HepG2 (cell line): ENCODE measurements around the gene INTS7. TPM values are rescaled to one million over a fixed set of nuclear protein-coding genes. Genes with fewer than 3 reads are reported as not detected.

Source experiments
- ARID5B ChIP-seq: IDR thresholded peaks from 2 replicates; pipeline ENCODE4 v1.4.0; 2020; ENCODE audit warnings: mild to moderate bottlenecking, missing genetic modification reagents
- BCL6 ChIP-seq: IDR thresholded peaks from 2 replicates; pipeline ENCODE4 v1.6.1; 2016; ENCODE audit warnings: missing genetic modification reagents, missing compliant biosample characterization
- CEBPB ChIP-seq: IDR thresholded peaks from 2 replicates; pipeline ENCODE4 v1.6.1; 2011; ENCODE audit warnings: low read depth, low read length, improper control_type of control experiment, borderline replicate concordance
- CREM ChIP-seq, 2 experiments: sonication (generic) in 1 of 2; formaldehyde crosslinking in 1 of 2; IDR thresholded peaks; 2 replicates each; pipeline versions ENCODE4 v1.4.0 to v1.6.1; 2016 to 2020; ENCODE audit warnings: antibody characterized with exemption in 1 of 2, mild to moderate bottlenecking in 1 of 2, missing genetic modification reagents in 1 of 2
- HDAC1 ChIP-seq: sonication (generic); formaldehyde crosslinking; IDR thresholded peaks from 2 replicates; pipeline ENCODE4 v1.5.1; 2020; ENCODE audit warnings: mild to moderate bottlenecking, missing genetic modification reagents
- HOXA3 ChIP-seq: sonication (generic); formaldehyde crosslinking; IDR thresholded peaks from 2 replicates; pipeline ENCODE4 v1.5.0; 2020; ENCODE audit warnings: missing genetic modification reagents
- MAF1 ChIP-seq: sonication (generic); formaldehyde crosslinking; IDR thresholded peaks from 2 replicates; pipeline ENCODE4 v1.5.0; 2020; ENCODE audit warnings: missing genetic modification reagents, borderline replicate concordance
- MIXL1 ChIP-seq: IDR thresholded peaks from 2 replicates; pipeline ENCODE4 v1.6.1; 2016
- NCOA2 ChIP-seq: sonication (generic); formaldehyde crosslinking; IDR thresholded peaks from 2 replicates; pipeline ENCODE4 v1.8.0; 2022; ENCODE audit warnings: inconsistent platforms
- NCOR1 ChIP-seq: fragments of 200-600 bp; sonication (generic); IDR thresholded peaks from 2 replicates; pipeline ENCODE4 v1.7.0; 2017; ENCODE audit warnings: antibody characterized with exemption, low read length, borderline replicate concordance
- NR2F1 ChIP-seq, 2 experiments: fragments of 450-650 bp in 1 of 2; formaldehyde crosslinking in 1 of 2; IDR thresholded peaks; 2 replicates each; pipeline versions ENCODE4 v1.5.0 to v1.6.1; 2016 to 2020; ENCODE audit warnings: mild to moderate bottlenecking in 1 of 2, missing compliant biosample characterization in 1 of 2, missing genetic modification reagents in 1 of 2, moderate library complexity in 1 of 2
- RXRB ChIP-seq: IDR thresholded peaks from 2 replicates; pipeline ENCODE4 v1.6.1; 2016; ENCODE audit warnings: borderline replicate concordance, missing genetic modification reagents, missing compliant biosample characterization
- SAP130 ChIP-seq: IDR thresholded peaks from 2 replicates; pipeline ENCODE4 v1.6.1; 2016; ENCODE audit warnings: low read depth
- SMAD3 ChIP-seq: sonication (generic); formaldehyde crosslinking; IDR thresholded peaks from 2 replicates; pipeline ENCODE4 v1.4.0; 2020; ENCODE audit warnings: missing genetic modification reagents
- SMYD3 ChIP-seq: sonication (generic); formaldehyde crosslinking; IDR thresholded peaks from 2 replicates; pipeline ENCODE4 v1.8.1; 2023; ENCODE audit warnings: mild to moderate bottlenecking, missing genetic modification reagents
- SOX5 ChIP-seq: IDR thresholded peaks from 2 replicates; pipeline ENCODE4 v1.6.1; 2016; ENCODE audit warnings: borderline replicate concordance
- TARDBP ChIP-seq: sonication (generic); formaldehyde crosslinking; IDR thresholded peaks from 2 replicates; pipeline ENCODE4 v1.8.0; 2022; ENCODE audit warnings: mild to moderate bottlenecking, missing genetic modification reagents
- TBP ChIP-seq: sonication (generic); formaldehyde crosslinking; IDR thresholded peaks from 2 replicates; pipeline ENCODE4 v1.5.0; 2020; ENCODE audit warnings: missing genetic modification reagents
- TFE3 ChIP-seq: IDR thresholded peaks from 2 replicates; pipeline ENCODE4 v1.6.1; 2016
- XBP1 ChIP-seq: sonication (generic); formaldehyde crosslinking; IDR thresholded peaks from 2 replicates; pipeline ENCODE4 v1.5.0; 2020; ENCODE audit warnings: missing genetic modification reagents
- ZNF264 ChIP-seq: sonication (generic); formaldehyde crosslinking; IDR thresholded peaks from 2 replicates; pipeline ENCODE4 v1.4.0; 2020; ENCODE audit warnings: missing genetic modification reagents
- ZNF431 ChIP-seq: sonication (generic); formaldehyde crosslinking; IDR thresholded peaks from 2 replicates; pipeline ENCODE4 v1.9.0; 2022; ENCODE audit warnings: missing genetic modification reagents, low read depth, mild to moderate bottlenecking, borderline replicate concordance
- ZZZ3 ChIP-seq: sonication (generic); formaldehyde crosslinking; IDR thresholded peaks from 2 replicates; pipeline ENCODE4 v1.4.0; 2020; ENCODE audit warnings: missing genetic modification reagents, mild to moderate bottlenecking, borderline replicate concordance
- polyA plus RNA-seq, 8 experiments: library from polyadenylated mRNA; depleted of rRNA in 3 of 8; stranded (reverse) in 7 of 8; unstranded in 1 of 8; fragments of >200 nt; fragmentation: Illumina TruSeq in 4 of 8; extraction: Trizol in 4 of 8; gene quantifications; 2 replicates each; pipeline versions ENCODE4 v1.2.1 to v1.2.3, GENCODE V29; 2011 to 2016; ENCODE audit warnings: low read depth in 4 of 8, missing spikeins in 1 of 8, mixed read lengths in 1 of 8; ENCODE audit not compliant: insufficient read depth in 1 of 8
- total RNA-seq, 5 experiments: library from RNA; depleted of rRNA; stranded (reverse); fragments of >200 nt; fragmentation: Illumina TruSeq; extraction: Trizol; gene quantifications; 2 replicates each; pipeline ENCODE4 v1.2.3, GENCODE V29; 2016; ENCODE audit warnings: low read depth in 1 of 5
- TF ChIP-seq, protein P1 (sequence below): sonication (generic); formaldehyde crosslinking; IDR thresholded peaks from 2 replicates; pipeline ENCODE4 v1.4.0; 2020; ENCODE audit warnings: missing genetic modification reagents, mild to moderate bottlenecking, borderline replicate concordance

Gene INTS7
- total and polyA plus RNA-seq, 2 of the 13 experiments (the other 11 are each of a cell fraction or from before 2014, with no cell fraction given), result 18.3 to 22.4 TPM

DNA sequence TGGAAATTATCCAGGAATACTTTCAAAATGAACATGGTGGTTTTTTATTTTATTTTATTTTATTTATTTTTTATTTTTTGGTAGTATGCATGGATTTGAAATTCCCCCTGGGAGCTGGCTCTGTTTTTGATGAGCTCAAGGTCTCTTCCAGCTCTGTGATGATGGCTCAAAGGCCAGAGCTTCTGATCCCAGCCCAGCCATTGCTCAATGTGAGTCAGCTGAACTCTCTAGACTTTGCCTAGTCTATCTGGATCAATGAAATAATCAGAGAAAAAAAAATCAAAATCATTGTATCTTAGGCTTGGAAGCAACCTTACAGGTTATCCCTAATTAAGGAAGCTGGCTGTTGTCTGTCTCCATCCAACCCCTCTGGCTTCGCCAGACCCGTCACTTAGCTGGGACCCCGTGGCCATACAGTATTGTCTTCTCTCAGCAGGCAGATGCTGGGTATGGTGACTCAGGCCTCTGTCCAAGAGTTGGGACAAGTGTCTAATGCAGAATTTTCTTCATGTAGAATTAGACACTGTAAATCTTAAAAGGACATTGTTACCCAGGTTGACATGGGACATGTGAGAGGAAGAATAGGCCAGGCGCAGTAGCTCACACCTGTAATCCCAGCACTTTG, 114.6 kb downstream of the INTS7 start (continued):
- TF ChIP-seq CREM (IDR thresholded peaks at IDR 0.05) (peak; percentile 49; the same call in 1 of the 2 replicates), CREM (CRISPR knock-in tag; IDR thresholded peaks at IDR 0.05) (no peak), NCOA2 (peak; percentile 45; the same call in 1 of the 2 replicates), ZZZ3 (CRISPR knock-in tag) (no peak), RXRB (CRISPR knock-in tag) (peak; percentile 41), ZNF431 (CRISPR knock-in tag) (no peak), ZNF264 (CRISPR knock-in tag) (0 out of 2 replicates have a peak, but pooled peaks have one; percentile 55), CEBPB (peak; percentile 94), SAP130 (CRISPR knock-in tag) (peak; percentile 47), MAF1 (no peak), HDAC1 (peak; percentile 43), TBP (CRISPR knock-in tag) (no peak), NR2F1 (CRISPR knock-in tag; IDR thresholded peaks at IDR 0.05) (peak in 1 of 2 experiments; percentile 49; a peak in 2 of 4 replicates), MIXL1 (0 out of 2 replicates have a peak, but pooled peaks have one; percentile 35), BCL6 (CRISPR knock-in tag) (peak; percentile 56), SMAD3 (CRISPR knock-in tag) (0 out of 2 replicates have a peak, but pooled peaks have one; percentile 30), SMYD3 (CRISPR knock-in tag) (0 out of 2 replicates have a peak, but pooled peaks have one; percentile 55), SOX5 (CRISPR knock-in tag) (peak; percentile 36; the same call in 1 of the 2 replicates), NCOR1 (peak; percentile 72), ARID5B (CRISPR knock-in tag) (peak; percentile 71), HOXA3 (CRISPR knock-in tag) (peak; percentile 16; the same call in 1 of the 2 replicates), XBP1 (no peak), TARDBP (CRISPR knock-in tag) (peak; percentile 55; the same call in 1 of the 2 replicates), TFE3 (CRISPR knock-in tag) (peak; percentile 42; the same call in 1 of the 2 replicates)
- TF ChIP-seq, protein P1, sequence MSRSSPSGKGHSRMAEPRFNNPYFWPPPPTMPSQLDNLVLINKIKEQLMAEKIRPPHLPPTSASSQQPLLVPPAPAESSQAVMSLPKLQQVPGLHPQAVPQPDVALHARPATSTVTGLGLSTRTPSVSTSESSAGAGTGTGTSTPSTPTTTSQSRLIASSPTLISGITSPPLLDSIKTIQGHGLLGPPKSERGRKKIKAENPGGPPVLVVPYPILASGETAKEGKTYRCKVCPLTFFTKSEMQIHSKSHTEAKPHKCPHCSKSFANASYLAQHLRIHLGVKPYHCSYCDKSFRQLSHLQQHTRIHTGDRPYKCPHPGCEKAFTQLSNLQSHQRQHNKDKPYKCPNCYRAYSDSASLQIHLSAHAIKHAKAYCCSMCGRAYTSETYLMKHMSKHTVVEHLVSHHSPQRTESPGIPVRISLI, result peak; percentile 81
